HUDEP-2 (cell line): ENCODE results near the gene DNAJB2.

Experiments
- DNase-seq, 76 experiments: peaks; one replicate each; lab custom pipeline; 2025; ENCODE audit not compliant: unreplicated experiment in 76 of 76; lab: John Stamatoyannopoulos, UW

Gene DNAJB2

GRCh38 chr2:219279151-219279915 lies at the start of gene DNAJB2:
TSS of gene DNAJB2 (plus strand) at chr2:219279366. CDS start at chr2:219279834, 468 bp downstream.
- peak in 75 of 76 experiments; percentile 80 to 100 (median 99) for DNase-seq

- DNase-seq = peak in 35 of 76 experiments; percentile 1 to 61 (median 25)
Observed at GRCh38 chr2:219230059-219230540, 49.1 kb upstream of the DNAJB2 start.

- DNase-seq = no peak
Observed at GRCh38 chr2:219234331-219234730, 44.8 kb upstream of the DNAJB2 start.

GRCh38 chr2:219243291-219243761 lies 35.8 kb upstream of the DNAJB2 start:
- DNase-seq = no peak

GRCh38 chr2:219244789-219245147 lies 34.4 kb upstream of the DNAJB2 start:
- DNase-seq = no peak

- peak in 75 of 76 experiments; percentile 27 to 92 (median 77) for DNase-seq
Observed at GRCh38 chr2:219245148-219245898, 33.8 kb upstream of the DNAJB2 start, which contains the start of the genes GLB1L and STK16. TSS of gene GLB1L (minus strand) at chr2:219245444. CDS start at chr2:219243573, 1,871 bp downstream. TSS of gene STK16 (plus strand) at chr2:219245479. CDS start at chr2:219246000, 521 bp downstream.

GRCh38 chr2:219245899-219246230 lies 33.3 kb upstream of the DNAJB2 start:
- DNase-seq = no peak

GRCh38 chr2:219246559-219246958 lies 32.6 kb upstream of the DNAJB2 start:
- no peak for DNase-seq

- no peak for DNase-seq
Observed at GRCh38 chr2:219247678-219248642, 31.2 kb upstream of the DNAJB2 start.

- no peak for DNase-seq
Observed at GRCh38 chr2:219248845-219249202, 30.3 kb upstream of the DNAJB2 start.

- DNase-seq = peak in 69 of 76 experiments; percentile 4 to 77 (median 49)
Observed at GRCh38 chr2:219249203-219249980, 29.8 kb upstream of the DNAJB2 start.

GRCh38 chr2:219250049-219250781 lies 29.0 kb upstream of the DNAJB2 start:
- no peak for DNase-seq

GRCh38 chr2:219251656-219252055 lies 27.5 kb upstream of the DNAJB2 start:
- no peak for DNase-seq

- DNase-seq = no peak
Observed at GRCh38 chr2:219252084-219252483, 27.1 kb upstream of the DNAJB2 start.

GRCh38 chr2:219252570-219252899 lies 26.6 kb upstream of the DNAJB2 start:
- no peak for DNase-seq

- peak in 6 of 76 experiments; percentile 10 to 40 (median 25) for DNase-seq
Observed at GRCh38 chr2:219252900-219253752, 26.0 kb upstream of the DNAJB2 start, which contains the start of gene TUBA4B. TSS of gene TUBA4B (plus strand) at chr2:219253243. CDS start at chr2:219253408, 165 bp downstream.

- peak in 74 of 76 experiments; percentile 4 to 85 (median 66) for DNase-seq
Observed at GRCh38 chr2:219253753-219254589, 25.2 kb upstream of the DNAJB2 start, which contains the start of gene TUBA4A. TSS of gene TUBA4A (minus strand) at chr2:219253918. CDS start at chr2:219253858, 60 bp downstream.
